ENCODE data around the gene ALLC.

ALLC gene

GRCh38 chr2:3641841-3642421 lies 16.1 kb upstream of the ALLC start:
- no peak for DNase-seq

- no peak for DNase-seq
Measured at GRCh38 chr2:3642521-3643215, 15.3 kb upstream of the ALLC start.

- no peak for DNase-seq
Measured at GRCh38 chr2:3643371-3644245, 14.4 kb upstream of the ALLC start.

GRCh38 chr2:3644246-3644525 lies 13.8 kb upstream of the ALLC start:
- no peak for DNase-seq

GRCh38 chr2:3644891-3645605 lies 13.0 kb upstream of the ALLC start:
- no peak for DNase-seq

DNA sequence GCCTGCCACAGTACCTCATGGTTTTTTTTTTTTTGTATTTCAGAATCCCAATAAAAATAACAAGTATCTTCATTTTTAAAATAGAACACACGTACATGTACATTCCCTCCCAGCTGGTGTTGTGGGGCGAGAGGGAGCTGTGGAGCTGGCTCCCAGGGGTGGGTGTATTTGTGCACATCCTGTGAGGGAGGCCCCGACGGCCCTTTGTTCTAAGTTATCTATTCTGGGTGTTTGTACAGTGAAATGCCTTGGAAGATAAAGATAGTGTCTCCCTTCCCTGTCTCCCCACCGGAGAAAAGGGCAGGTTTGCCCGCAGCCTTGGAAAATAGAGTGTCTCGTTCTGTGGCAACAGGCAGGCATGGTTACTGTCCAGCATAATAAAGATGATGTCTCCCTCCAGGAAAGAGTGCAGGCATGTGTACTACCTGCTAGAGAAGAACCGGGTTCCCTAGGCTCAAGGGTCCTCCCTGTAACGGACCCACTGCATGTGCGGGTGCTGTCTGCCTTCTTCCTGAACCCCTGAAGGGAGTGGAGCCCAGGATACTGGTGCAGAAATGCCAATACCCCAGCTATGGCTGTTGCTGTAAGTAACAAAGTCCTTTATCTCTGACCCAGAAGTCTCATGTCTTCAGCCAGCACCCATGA lies 12.1 kb upstream of the ALLC start:
- DNase-seq: no peak

- no peak for DNase-seq
Measured at GRCh38 chr2:3646446-3646845, 11.6 kb upstream of the ALLC start.

GRCh38 chr2:3647246-3647645 lies 10.8 kb upstream of the ALLC start:
- DNase-seq: no peak

GRCh38 chr2:3647831-3648651 lies 10.0 kb upstream of the ALLC start:
- DNase-seq: no peak

- DNase-seq: no peak
Measured at GRCh38 chr2:3648652-3649177, 9.3 kb upstream of the ALLC start.

- no peak for DNase-seq
Measured at GRCh38 chr2:3649581-3649980, 8.4 kb upstream of the ALLC start.

DNA sequence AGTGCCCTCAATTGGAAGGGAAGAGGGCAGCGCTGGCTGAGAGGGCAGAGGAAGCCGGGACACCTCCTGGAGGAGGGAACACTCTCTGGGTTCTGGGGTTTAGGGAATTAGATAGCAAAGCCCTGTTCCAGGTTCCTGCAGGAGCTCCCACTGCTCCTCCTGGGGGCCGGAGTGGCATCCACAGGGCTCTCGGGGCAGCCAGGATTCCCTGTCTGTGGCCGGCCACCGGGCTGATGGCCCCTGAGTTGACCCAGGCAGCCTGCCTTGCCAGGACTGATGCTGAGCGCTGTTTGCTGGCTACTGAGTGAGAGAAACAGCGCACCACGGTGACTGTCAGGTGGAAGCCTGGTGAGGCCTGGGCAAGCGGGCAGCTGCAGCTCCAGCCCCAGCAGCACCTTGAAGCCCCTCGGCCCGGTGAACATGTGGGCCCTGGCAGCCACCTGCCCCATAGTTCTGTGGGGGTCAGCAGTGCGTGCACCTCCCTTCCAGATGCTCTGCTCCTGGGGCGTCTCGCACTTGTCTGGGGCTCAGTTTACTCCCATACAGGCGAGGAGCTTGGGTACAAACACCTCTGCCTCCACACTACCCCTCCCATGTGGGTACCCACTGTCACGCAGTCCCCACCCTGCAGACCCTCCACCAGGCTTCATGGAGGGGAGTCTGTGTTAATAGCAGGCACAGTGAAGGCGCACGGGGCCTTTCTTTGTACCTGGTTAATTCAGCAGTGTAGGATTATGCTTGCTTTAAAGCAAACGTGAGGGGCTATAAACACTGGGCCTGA lies 7.7 kb upstream of the ALLC start:
- no peak for DNase-seq

GRCh38 chr2:3651691-3652648 lies 6.0 kb upstream of the ALLC start:
- no peak for DNase-seq

DNA sequence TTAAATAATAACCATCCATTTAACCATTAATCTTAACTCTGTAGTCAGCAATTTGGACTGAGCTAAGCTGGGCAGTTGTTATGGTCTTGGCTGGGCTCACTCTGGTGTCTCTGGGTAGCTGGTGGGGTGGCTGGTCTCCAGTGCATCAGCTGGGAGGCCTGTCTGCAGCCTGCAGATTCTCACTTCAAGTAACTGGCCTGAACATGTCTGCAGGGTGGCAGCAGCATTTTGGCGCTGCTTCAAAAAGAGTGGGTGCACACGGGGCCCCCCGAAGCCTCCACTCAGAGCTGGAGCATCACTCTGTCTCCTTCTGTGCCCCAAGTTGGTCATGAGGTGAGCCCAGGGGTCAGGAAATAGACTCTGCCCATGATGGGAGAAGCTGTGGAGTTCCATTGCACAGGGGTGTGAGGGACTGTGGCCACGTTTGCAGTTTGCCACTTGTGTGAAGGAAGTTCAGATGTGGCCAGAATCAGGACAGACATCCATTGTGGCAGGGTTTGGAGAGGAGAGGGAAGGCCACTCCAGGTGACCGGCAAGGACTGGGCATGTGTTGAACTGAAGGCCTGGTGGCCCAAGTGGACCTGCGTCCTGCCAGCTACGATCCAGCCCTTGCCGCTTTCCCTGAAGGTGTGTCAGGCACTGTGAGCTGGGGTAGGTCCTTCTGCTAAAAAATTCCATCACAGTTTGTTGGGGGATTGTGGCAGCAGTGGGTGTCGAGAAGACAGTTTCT lies 4.9 kb upstream of the ALLC start:
- no peak for DNase-seq

DNA sequence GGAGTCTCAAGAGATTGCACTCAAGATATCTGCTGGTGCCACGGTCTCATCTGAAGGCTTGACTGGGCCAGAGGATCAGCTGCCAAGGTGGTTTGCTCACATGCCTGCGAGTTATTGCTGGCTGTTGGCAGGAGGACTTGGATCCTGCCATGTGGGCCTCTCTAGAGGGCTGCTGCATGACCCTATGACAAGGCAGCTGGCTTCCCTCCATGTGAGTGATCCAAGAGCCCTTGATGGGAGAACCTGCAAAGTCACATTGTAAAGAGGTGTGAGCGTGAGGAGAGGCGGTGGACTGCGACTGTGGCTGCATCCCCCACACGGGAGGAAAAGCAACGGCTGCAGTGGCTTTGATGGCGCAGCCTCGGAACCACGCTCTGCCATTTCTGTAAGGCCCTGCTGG lies 4.0 kb upstream of the ALLC start:
- DNase-seq: no peak

DNA sequence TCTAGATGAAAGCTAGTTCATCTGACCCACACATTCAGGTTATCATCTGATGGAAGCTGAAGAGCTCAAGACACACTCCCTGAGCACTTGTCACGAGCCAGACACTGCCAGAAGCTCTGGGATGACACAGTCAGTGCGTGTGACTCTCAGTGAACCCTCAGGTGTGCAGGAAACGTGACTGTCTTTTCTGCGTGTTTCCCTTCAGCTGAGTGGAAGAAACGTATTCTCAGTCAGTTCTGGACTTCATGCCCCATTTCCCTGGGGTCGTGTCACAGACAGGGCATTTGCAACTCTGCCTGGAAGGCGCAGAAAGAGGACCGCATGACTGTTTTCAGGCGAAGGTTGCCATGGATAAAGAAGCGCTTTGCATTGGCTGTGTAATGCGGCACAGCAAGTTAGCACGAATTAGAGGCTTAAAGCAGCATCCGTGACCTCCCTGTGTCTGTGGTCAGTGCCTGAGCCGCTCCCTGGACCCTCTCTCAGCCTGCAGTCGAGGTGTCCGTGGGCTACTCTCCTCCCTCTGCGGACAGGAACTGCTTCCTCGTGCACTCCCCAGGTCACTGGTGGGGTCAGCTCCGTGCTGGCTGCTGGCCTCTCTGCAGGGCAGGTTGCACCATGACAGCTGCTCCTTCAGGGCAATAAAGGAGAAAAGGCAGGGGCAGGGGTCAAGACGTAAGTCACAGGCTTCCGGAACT lies 3.3 kb upstream of the ALLC start:
- DNase-seq: no peak

- DNase-seq: no peak
Measured at GRCh38 chr2:3655871-3656761, 1.9 kb upstream of the ALLC start.
